Coronary artery (tissue), 2 donors: ENCODE data around the gene MAP4K4.

Experiments used
- DNase-seq: peaks from one replicate; pipeline ENCODE4 v3.0.0-alpha.2; 2017; ENCODE audit warnings: low spot score
- H3K27ac ChIP-seq, 2 donors: fragments of 200-600 bp; sonication (generic); one replicate each; pipeline ENCODE4 v1.5.1; 2016 to 2019
- H3K4me3 ChIP-seq: fragments of 200-600 bp; sonication (generic); 2 replicates; pipeline ENCODE4 v1.5.1; 2016; ENCODE audit warnings: mild to moderate bottlenecking, moderate library complexity
- TF ChIP-seq, protein P1 (sequence below): fragments of 200-600 bp; sonication (generic); IDR thresholded peaks from one replicate; pipeline ENCODE4 v1.5.1; 2019; ENCODE audit warnings: antibody characterized with exemption

MAP4K4 gene

DNA sequence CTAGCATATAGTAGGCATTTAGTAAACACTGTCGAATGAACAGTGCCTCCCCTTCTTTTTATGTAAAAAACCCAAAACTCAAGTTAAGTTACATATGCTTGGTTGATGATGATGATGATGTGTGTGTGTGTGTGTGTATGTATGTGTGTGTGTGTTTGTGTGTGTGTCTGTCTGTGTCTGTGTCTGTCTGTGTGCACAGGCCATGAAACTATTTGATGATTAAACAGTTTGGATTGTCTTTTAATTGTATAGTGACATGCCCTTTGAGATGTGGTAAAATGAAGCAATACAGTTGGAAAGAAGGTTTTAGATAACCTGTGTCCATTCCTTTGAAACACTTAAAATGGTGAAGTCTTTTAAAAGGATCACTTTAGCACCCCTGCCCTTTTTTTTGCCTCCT, 105.6 kb downstream of the MAP4K4 start:
- Histone ChIP-seq H3K27ac (no peak overlapping the region), H3K4me3 (no peak overlapping the region)
- DNase-seq, result no peak
- TF ChIP-seq, protein P1, sequence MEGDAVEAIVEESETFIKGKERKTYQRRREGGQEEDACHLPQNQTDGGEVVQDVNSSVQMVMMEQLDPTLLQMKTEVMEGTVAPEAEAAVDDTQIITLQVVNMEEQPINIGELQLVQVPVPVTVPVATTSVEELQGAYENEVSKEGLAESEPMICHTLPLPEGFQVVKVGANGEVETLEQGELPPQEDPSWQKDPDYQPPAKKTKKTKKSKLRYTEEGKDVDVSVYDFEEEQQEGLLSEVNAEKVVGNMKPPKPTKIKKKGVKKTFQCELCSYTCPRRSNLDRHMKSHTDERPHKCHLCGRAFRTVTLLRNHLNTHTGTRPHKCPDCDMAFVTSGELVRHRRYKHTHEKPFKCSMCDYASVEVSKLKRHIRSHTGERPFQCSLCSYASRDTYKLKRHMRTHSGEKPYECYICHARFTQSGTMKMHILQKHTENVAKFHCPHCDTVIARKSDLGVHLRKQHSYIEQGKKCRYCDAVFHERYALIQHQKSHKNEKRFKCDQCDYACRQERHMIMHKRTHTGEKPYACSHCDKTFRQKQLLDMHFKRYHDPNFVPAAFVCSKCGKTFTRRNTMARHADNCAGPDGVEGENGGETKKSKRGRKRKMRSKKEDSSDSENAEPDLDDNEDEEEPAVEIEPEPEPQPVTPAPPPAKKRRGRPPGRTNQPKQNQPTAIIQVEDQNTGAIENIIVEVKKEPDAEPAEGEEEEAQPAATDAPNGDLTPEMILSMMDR, result no peak

DNA sequence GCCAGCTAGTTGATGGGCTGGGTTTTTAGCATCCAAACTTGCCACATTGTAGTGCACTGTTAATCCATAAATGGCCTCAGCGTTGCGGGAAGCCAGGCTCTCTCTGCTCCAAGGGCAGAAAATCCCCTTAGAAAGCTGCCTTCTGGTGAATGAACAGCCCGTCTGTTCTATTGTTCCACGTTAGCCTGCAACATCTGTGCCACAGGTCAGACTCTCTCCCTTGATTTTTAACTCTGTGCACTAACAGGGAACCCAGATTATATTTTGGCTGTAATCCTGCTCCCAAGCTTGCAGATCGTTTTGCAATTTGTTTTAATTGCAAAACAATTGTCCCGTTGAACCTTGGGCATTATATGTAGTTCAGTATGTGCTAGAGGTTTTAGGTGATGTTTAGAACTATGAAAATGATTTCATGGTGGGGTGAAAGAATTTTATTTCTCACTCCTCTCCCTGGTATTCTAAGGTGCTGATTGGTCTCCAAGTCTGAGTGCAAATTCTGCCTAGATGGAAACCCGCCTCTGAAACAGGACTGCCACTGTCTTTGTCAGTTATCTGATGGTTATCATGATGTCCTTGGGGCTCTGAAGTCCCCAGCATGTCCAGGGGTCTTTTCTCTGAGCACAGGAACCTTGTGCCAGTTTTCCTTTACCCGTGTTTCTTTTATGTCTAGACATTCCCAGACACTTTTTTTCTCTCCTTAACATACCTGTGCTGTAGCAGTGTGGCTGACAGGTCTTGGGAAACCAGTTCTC, 106.6 kb downstream of the MAP4K4 start:
- no peak overlapping the region for H3K4me3 ChIP-seq
- H3K27ac ChIP-seq, result no peak overlapping the region
- TF ChIP-seq, protein P1, result no peak
- DNase-seq, result no peak

DNA sequence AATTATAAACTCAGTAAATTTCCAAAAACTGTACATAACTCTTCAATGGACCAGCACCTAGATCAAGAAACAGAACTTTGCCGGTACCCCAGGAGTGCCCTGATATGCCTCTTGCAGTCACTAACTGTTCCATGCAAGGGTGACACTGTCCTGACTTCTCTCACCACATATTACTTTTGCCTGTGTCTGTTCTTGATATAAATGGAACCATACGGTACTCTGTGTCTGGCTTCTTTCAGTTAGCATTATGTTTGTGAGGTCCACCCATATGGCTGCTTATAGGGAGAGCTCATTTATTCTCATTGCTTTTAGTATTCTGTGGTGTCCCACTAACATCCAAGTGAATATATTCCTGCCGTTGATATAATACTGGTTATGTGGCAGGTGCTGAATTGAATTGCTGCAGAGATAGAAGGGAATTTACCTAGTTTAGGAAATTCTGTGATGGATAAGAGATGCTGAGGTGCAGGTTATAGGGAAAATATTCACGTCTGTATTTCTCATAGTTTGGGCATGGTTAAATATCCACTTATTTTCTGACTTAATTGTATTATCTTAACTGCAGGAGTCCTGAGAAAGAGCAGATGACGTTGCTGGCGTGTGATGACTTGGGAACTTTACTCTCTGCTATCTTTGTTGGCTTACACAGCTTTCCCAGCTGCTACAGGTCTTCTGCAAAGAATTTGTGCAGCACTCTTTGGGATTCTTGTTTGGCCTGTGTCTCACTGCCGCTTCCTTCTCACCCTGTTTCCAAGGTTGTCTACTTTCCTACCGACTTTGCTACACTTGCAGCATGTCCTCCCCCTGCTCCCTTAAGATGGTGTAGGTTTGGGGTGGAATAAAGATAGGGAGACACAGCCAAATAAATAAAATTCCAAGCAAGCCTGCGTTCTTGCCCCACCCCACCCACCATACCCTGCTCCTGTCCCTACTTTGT, 107.9 kb downstream of the MAP4K4 start:
- peak overlapping the region; percentile 37 for H3K4me3 ChIP-seq
- H3K27ac ChIP-seq, result peak overlapping the region in 1 of 2 donors; percentile 19
- TF ChIP-seq, protein P1, result no peak
- DNase-seq, result no peak

DNA sequence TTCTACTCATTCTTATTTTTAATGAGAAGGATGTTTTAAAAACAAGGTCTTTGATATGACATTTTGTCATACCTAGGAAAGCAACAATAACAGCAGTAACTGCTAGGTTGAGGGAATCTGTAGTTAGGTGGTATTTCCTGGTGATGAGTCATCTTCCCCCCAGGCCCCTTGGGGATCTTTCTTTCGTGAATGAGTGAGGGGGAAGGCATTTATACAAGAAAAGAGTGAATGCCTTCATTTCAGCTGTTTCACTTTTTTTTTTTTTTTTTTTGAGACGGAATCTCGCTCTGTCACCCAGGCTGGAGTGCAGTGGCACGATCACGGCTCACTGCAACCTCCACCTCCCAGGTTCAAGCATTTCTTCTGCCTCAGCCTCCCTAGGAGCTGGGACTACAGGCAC, 108.6 kb downstream of the MAP4K4 start:
- TF ChIP-seq, protein P1, result no peak
- Histone ChIP-seq H3K27ac (peak overlapping the region in 1 of 2 donors; percentile 48), H3K4me3 (peak overlapping the region; percentile 37)
- DNase-seq, result no peak

DNA sequence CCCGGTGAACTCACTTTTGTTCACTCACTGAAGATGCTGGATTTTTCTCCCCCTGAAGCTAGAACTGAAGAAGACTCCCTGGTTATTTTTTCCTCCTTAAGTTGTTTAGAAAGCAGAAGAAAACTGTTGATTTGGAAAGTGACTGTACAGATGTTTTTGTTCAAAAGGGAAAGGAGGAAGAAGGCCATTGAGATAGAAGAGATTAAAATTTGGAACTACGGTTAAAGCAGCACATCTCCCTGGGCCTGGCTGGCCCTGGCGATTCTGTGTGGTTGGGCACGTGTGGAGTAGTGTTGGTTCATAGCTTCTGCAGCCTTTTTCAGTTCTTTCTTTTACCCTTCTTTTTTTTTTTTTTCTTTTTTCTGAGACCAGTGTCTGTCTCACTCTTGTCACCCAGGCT, 109.2 kb downstream of the MAP4K4 start:
- TF ChIP-seq, protein P1, result no peak
- no peak for DNase-seq
- peak overlapping the region; percentile 37 for H3K4me3 ChIP-seq
- peak overlapping the region in 1 of 2 donors; percentile 48 for H3K27ac ChIP-seq

DNA sequence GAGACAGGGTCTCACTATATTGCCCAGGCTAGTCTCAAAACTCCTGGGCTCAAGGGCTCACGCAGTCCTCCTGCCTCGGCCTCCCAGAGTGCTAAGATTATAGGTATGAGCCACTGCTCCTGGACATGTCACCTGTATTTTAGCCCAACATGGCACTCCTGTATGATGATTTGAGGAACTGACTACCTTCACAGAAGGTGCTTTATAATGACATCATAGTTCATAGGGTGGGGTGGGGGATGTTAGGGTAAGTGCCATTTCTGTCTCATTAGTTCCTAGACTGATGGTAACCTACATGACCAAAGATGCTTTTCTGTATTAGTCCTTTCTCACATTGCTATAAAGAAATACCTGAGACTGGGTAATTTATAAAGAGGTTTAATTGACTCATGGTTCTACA, 109.7 kb downstream of the MAP4K4 start:
- H3K4me3 ChIP-seq, result no peak overlapping the region
- TF ChIP-seq, protein P1, result no peak
- DNase-seq, result no peak
- H3K27ac ChIP-seq, result no peak overlapping the region
